Dedifferentiated amniotic fluid mesenchymal stem cell (primary cell): Measurements from ENCODE around the gene TKT.

Experiments used
- DNase-seq: peaks from one replicate; pipeline ENCODE4 v3.0.0-alpha.2; 2016; ENCODE audit errors: extremely low spot score

The TKT gene

GRCh38 chr3:53240989-53241972, 14.5 kb downstream of the TKT start:
- DNase-seq, result no peak

- DNase-seq, result no peak
Measured at GRCh38 chr3:53239800-53240199, 16.0 kb downstream of the TKT start.

GRCh38 chr3:53238886-53239285, 16.9 kb downstream of the TKT start:
- no peak for DNase-seq

GRCh38 chr3:53238051-53238850, 17.6 kb downstream of the TKT start:
- DNase-seq, result peak; percentile 95

- peak; percentile 74 for DNase-seq
Measured at GRCh38 chr3:53236112-53236841, 19.5 kb downstream of the TKT start.

- DNase-seq, result no peak
Measured at GRCh38 chr3:53235545-53235944, 20.3 kb downstream of the TKT start.

GRCh38 chr3:53234841-53235232, 21.0 kb downstream of the TKT start:
- DNase-seq, result no peak

GRCh38 chr3:53234130-53234840, 21.5 kb downstream of the TKT start:
- no peak for DNase-seq

- DNase-seq, result no peak
Measured at GRCh38 chr3:53232641-53233377, 23.0 kb downstream of the TKT start.

- DNase-seq, result no peak
Measured at GRCh38 chr3:53231532-53232511, 24.0 kb downstream of the TKT start.

- no peak for DNase-seq
Measured at GRCh38 chr3:53230789-53231188, 25.0 kb downstream of the TKT start.

GRCh38 chr3:53230041-53230621, 25.7 kb downstream of the TKT start:
- DNase-seq, result no peak

- DNase-seq, result no peak
Measured at GRCh38 chr3:53229606-53230005, 26.2 kb downstream of the TKT start.

- DNase-seq, result no peak
Measured at GRCh38 chr3:53229171-53229570, 26.7 kb downstream of the TKT start.

- DNase-seq, result no peak
Measured at GRCh38 chr3:53227993-53228885, 27.6 kb downstream of the TKT start.

GRCh38 chr3:53226841-53227407, 28.9 kb downstream of the TKT start:
- DNase-seq, result no peak

GRCh38 chr3:53226142-53226840, 29.5 kb downstream of the TKT start:
- no peak for DNase-seq
